Transverse colon (tissue), 3 donors: Measurements from ENCODE around the gene NCBP3.

Source experiments
- POLR2A ChIP-seq: fragments of 450-650 bp; IDR thresholded peaks from one replicate; pipeline ENCODE4 v1.6.1; 2016; ENCODE audit warnings: antibody characterized with exemption, mild to moderate bottlenecking, moderate library complexity
- POLR2AphosphoS5 ChIP-seq, 3 donors: sonication (generic); formaldehyde crosslinking; IDR thresholded peaks; one replicate each; pipeline ENCODE4 v1.6.1; 2016; ENCODE audit warnings: antibody characterized with exemption in 3 of 3

- TF ChIP-seq POLR2AphosphoS5 (IDR thresholded peaks at IDR 0.05) (no peak), POLR2A (no peak)
These were observed 24.8 kb upstream of the NCBP3 start for GRCh38 chr17:3870871-3871306.
